Measurements from ENCODE around the gene PDC. TPM values are rescaled to one million over a fixed set of nuclear protein-coding genes. Genes with fewer than 3 reads are reported as not detected.

The PDC gene
- total RNA-seq, result not detected

- H3K4me1 ChIP-seq, result no peaks in the 10 kb centered on the region
- intact Hi-C loops (cut with DNase I), result no loop called here
- DNase-seq (ENCODE audit: low spot score in 2 of 2), result no peak
- H3K36me3 ChIP-seq, result no peaks in the 10 kb centered on the region
- H3K27me3 ChIP-seq, result no peaks in the 10 kb centered on the region
- no peak for TF ChIP-seq CTCF (IDR thresholded peaks at IDR 0.05)
- H3K9me3 ChIP-seq, result no peaks in the 10 kb centered on the region
- H3K27ac ChIP-seq, result no peak within 1 kb of the TSS
- H3K4me3 ChIP-seq, result no peak within 1 kb of the TSS
Measured at GRCh38 chr1:186461014-186461413, at the start of gene PDC. TSS of gene PDC (minus strand) at chr1:186461114. CDS start at chr1:186449459, 11,655 bp downstream.

DNA sequence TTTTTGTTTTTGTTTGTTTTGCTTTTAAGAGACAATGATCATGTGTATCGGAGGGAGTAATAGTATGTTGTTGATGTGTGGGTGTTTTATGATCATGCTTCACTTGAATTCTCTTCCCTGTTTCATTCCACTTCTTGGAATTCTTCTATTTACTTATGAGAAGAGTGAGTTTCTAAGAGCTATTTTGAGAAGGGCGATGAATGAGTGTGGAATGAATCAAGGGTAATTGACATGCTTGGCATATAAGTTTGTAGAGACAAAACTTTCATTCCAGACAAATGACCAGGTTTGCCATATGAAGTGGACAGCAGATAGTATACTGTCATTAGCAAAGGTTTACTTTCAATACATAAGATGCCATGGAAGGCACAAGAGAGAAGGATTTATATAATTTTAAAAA lies 42.3 kb upstream of the PDC start:
- intact Hi-C loops (cut with DNase I), result no loop called here
- Histone ChIP-seq H3K4me1 (peaks cover 0 to 2% of the 10 kb centered on the region in 2 donors), H3K36me3 (no peaks in the 10 kb centered on the region), H3K27me3 (no peaks in the 10 kb centered on the region), H3K4me3 (no peak overlapping the region), H3K9me3 (peaks cover 0 to 17% of the 10 kb centered on the region in 2 donors), H3K27ac (no peak overlapping the region)
- no peak for TF ChIP-seq CTCF (IDR thresholded peaks at IDR 0.05)
- DNase-seq (ENCODE audit: low spot score in 2 of 2), result no peak

DNA sequence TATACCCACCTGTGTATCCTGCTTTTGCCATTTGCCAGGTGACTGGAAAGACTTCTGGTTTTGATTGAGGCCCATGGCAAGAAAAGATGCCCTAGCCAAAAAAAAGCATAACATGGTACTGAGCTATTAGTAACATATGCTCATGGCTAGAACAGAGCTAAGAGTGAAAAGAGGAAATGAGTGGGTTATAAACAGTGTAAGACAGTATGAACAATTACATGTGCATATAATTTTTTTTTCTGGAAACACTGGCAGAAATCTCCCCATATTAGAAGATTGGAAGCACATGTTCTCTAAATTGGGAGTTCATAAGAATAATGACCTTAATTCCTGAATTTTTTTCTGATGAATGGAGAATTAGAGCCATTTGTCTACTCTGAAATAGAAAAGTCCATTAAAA lies 41.2 kb upstream of the PDC start:
- no peak for DNase-seq (ENCODE audit: low spot score in 2 of 2)
- intact Hi-C loops (cut with DNase I), result no loop called here
- Histone ChIP-seq H3K36me3 (no peaks in the 10 kb centered on the region), H3K27me3 (no peaks in the 10 kb centered on the region), H3K9me3 (peaks cover 0 to 13% of the 10 kb centered on the region in 2 donors), H3K4me1 (peaks cover 0 to 2% of the 10 kb centered on the region in 2 donors), H3K4me3 (no peak overlapping the region), H3K27ac (no peak overlapping the region)
- no peak for TF ChIP-seq CTCF (IDR thresholded peaks at IDR 0.05)

DNA sequence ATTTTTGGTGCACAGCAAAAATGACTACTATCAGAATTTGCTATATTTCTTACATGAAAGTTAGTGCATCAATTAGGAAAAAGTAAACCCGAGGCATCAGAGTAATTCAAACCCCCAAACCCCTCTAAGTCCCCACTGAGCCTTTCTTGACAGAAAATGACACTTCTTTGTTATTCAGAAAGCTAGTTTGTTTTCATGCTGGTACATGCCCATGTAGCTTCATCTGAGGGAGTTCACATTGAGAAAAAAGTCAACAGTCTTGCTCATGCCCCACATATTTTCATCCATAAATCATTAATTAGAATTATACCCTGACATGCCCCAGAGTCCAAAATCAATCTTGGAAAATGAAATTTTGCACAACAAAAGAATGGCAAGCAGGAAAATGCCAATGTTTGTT lies 39.9 kb upstream of the PDC start:
- intact Hi-C loops (cut with DNase I), result no loop called here
- no peak for TF ChIP-seq CTCF (IDR thresholded peaks at IDR 0.05)
- no peak for DNase-seq (ENCODE audit: low spot score in 2 of 2)
- H3K4me3 ChIP-seq, result no peak overlapping the region
- peaks cover 0 to 2% of the 10 kb centered on the region in 2 donors for H3K4me1 ChIP-seq
- H3K27me3 ChIP-seq, result no peaks in the 10 kb centered on the region
- H3K36me3 ChIP-seq, result no peaks in the 10 kb centered on the region
- H3K9me3 ChIP-seq, result peaks cover 0 to 7% of the 10 kb centered on the region in 2 donors
- no peak overlapping the region for H3K27ac ChIP-seq

GRCh38 chr1:186499571-186499970 lies 38.7 kb upstream of the PDC start:
- intact Hi-C loops (cut with DNase I), result no loop called here
- DNase-seq (ENCODE audit: low spot score in 2 of 2), result no peak

More at GRCh38 chr1:186499571-186499970, 38.7 kb upstream of the PDC start:
- TF ChIP-seq CTCF (IDR thresholded peaks at IDR 0.05), result no peak
- Histone ChIP-seq H3K27me3 (no peaks in the 10 kb centered on the region), H3K4me1 (peaks cover 0 to 2% of the 10 kb centered on the region in 2 donors), H3K9me3 (no peaks in the 10 kb centered on the region), H3K36me3 (no peaks in the 10 kb centered on the region), H3K27ac (no peak overlapping the region), H3K4me3 (no peak overlapping the region)

Measured in ascending aorta (tissue), 2 donors.